Activated T-cell treated with anti-CD3 and anti-CD28 coated beads for 1 hour (primary cell): ENCODE data around the gene HDAC4.
A peak's percentile ranks its signal among the peaks of the same experiment; 100 is the strongest.
"Not testable (repeated sequence)": the region's sequence is repeated elsewhere in the genome, so short reads cannot be mapped to it uniquely, and the experiment has no call there.

Experiments
- DNase-seq: peaks from one replicate; pipeline ENCODE4 v3.0.0-alpha.2; 2020; ENCODE audit warnings: low read depth

HDAC4 gene

GRCh38 chr2:239282448-239283287 is 118.2 kb downstream of the HDAC4 start:
- DNase-seq, result no peak

GRCh38 chr2:239280296-239281017 is 120.4 kb downstream of the HDAC4 start:
- not testable (repeated sequence) for DNase-seq

GRCh38 chr2:239279508-239280295 is 121.1 kb downstream of the HDAC4 start:
- DNase-seq, result no peak

- DNase-seq, result no peak
Observed at GRCh38 chr2:239278941-239279365, 121.9 kb downstream of the HDAC4 start.

- DNase-seq, result no peak
Observed at GRCh38 chr2:239278361-239278760, 122.5 kb downstream of the HDAC4 start.

- DNase-seq, result no peak
Observed at GRCh38 chr2:239277401-239278085, 123.3 kb downstream of the HDAC4 start.

GRCh38 chr2:239276851-239277250 is 124.0 kb downstream of the HDAC4 start:
- no peak for DNase-seq

GRCh38 chr2:239275847-239276831 is 124.7 kb downstream of the HDAC4 start:
- DNase-seq, result no peak

GRCh38 chr2:239275044-239275685 is 125.7 kb downstream of the HDAC4 start:
- DNase-seq, result peak; percentile 62

GRCh38 chr2:239274391-239275043 is 126.3 kb downstream of the HDAC4 start:
- DNase-seq, result no peak

- DNase-seq, result no peak
Observed at GRCh38 chr2:239273280-239274234, 127.3 kb downstream of the HDAC4 start.

- no peak for DNase-seq
Observed at GRCh38 chr2:239272626-239273025, 128.2 kb downstream of the HDAC4 start.

GRCh38 chr2:239271882-239272281 is 128.9 kb downstream of the HDAC4 start:
- DNase-seq, result no peak

GRCh38 chr2:239271471-239271870 is 129.3 kb downstream of the HDAC4 start:
- no peak for DNase-seq

- no peak for DNase-seq
Observed at GRCh38 chr2:239269916-239270315, 130.9 kb downstream of the HDAC4 start.

GRCh38 chr2:239269173-239269885 is 131.5 kb downstream of the HDAC4 start:
- no peak for DNase-seq

- no peak for DNase-seq
Observed at GRCh38 chr2:239268549-239268948, 132.3 kb downstream of the HDAC4 start.

GRCh38 chr2:239268082-239268481 is 132.7 kb downstream of the HDAC4 start:
- DNase-seq, result no peak
